Embryonic facial prominence (tissue), 1 donor: ENCODE data around the gene C5orf63.
"Not testable (repeated sequence)": the region's sequence is repeated elsewhere in the genome, so short reads cannot be mapped to it uniquely, and the experiment has no call there.

Experiments
- DNase-seq: peaks from one replicate; pipeline ENCODE4 v3.0.0-alpha.2; 2016; ENCODE audit errors: extremely low spot score

The C5orf63 gene

GRCh38 chr5:127074466-127074865 is 1.2 kb upstream of the C5orf63 start:
- no peak for DNase-seq

- DNase-seq, result no peak
Measured at GRCh38 chr5:127070243-127070642, 3.1 kb downstream of the C5orf63 start.

GRCh38 chr5:127068493-127069214 is 4.6 kb downstream of the C5orf63 start:
- DNase-seq, result no peak

GRCh38 chr5:127066721-127067120 is 6.6 kb downstream of the C5orf63 start:
- DNase-seq, result no peak

- no peak for DNase-seq
Measured at GRCh38 chr5:127064253-127064840, 9.0 kb downstream of the C5orf63 start.

GRCh38 chr5:127063257-127063913 is 9.9 kb downstream of the C5orf63 start:
- DNase-seq, result no peak

GRCh38 chr5:127061956-127062355 is 11.3 kb downstream of the C5orf63 start:
- DNase-seq, result no peak

- no peak for DNase-seq
Measured at GRCh38 chr5:127061537-127061936, 11.8 kb downstream of the C5orf63 start.

- DNase-seq, result no peak
Measured at GRCh38 chr5:127060470-127060985, 12.8 kb downstream of the C5orf63 start.

- DNase-seq, result no peak
Measured at GRCh38 chr5:127056896-127057295, 16.4 kb downstream of the C5orf63 start.

GRCh38 chr5:127055880-127056653 is 17.2 kb downstream of the C5orf63 start:
- no peak for DNase-seq

GRCh38 chr5:127053551-127053950 is 19.8 kb downstream of the C5orf63 start:
- not testable (repeated sequence) for DNase-seq

GRCh38 chr5:127053049-127053448 is 20.3 kb downstream of the C5orf63 start:
- DNase-seq, result no peak

- DNase-seq, result no peak
Measured at GRCh38 chr5:127051591-127051990, 21.7 kb downstream of the C5orf63 start.

GRCh38 chr5:127046343-127047072 is 26.8 kb downstream of the C5orf63 start:
- DNase-seq, result no peak

GRCh38 chr5:127042593-127042992 is 30.7 kb downstream of the C5orf63 start:
- DNase-seq, result no peak

GRCh38 chr5:127041571-127041970 is 31.7 kb downstream of the C5orf63 start:
- no peak for DNase-seq

GRCh38 chr5:127040796-127041520 is 32.3 kb downstream of the C5orf63 start:
- DNase-seq, result no peak

GRCh38 chr5:127038550-127038949 is 34.8 kb downstream of the C5orf63 start:
- DNase-seq, result no peak

- DNase-seq, result no peak
Measured at GRCh38 chr5:127031863-127032232, 41.5 kb downstream of the C5orf63 start.
